ENCODE results near the gene USF3.

DNA sequence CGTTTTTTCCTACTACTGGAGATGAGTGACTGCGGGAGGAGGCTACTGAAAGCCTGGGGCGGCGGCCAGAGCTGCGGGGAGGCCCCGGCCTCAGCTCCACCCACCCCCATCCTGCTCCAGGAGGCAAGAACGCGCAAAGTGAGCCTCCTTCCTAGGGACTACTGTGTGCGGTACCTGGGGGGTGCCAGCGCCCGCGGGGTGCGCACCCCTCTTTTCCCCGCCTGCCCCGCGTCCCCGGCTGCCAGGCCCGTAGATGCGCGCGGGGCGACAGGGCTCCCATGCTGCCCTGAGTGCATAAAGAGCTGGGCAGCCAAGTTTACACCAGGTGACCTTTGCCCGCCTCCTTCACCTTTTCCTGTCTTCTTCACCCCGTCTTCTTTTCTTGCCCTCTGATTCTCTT lies 2.5 kb upstream of the USF3 start:
- TF ChIP-seq, protein P1, sequence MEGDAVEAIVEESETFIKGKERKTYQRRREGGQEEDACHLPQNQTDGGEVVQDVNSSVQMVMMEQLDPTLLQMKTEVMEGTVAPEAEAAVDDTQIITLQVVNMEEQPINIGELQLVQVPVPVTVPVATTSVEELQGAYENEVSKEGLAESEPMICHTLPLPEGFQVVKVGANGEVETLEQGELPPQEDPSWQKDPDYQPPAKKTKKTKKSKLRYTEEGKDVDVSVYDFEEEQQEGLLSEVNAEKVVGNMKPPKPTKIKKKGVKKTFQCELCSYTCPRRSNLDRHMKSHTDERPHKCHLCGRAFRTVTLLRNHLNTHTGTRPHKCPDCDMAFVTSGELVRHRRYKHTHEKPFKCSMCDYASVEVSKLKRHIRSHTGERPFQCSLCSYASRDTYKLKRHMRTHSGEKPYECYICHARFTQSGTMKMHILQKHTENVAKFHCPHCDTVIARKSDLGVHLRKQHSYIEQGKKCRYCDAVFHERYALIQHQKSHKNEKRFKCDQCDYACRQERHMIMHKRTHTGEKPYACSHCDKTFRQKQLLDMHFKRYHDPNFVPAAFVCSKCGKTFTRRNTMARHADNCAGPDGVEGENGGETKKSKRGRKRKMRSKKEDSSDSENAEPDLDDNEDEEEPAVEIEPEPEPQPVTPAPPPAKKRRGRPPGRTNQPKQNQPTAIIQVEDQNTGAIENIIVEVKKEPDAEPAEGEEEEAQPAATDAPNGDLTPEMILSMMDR (IDR thresholded peaks at IDR 0.05; ENCODE audit: low read length), result no peak
- no peak for TF ChIP-seq EZH2 (IDR thresholded peaks at IDR 0.05; ENCODE audit: borderline replicate concordance, low read length)

Measured in OCI-LY1 (cell line).